Neural cell (in vitro differentiated cells): ENCODE results near the gene PEX3. TPM values are rescaled to one million over a fixed set of nuclear protein-coding genes. Genes with fewer than 3 reads are reported as not detected.

Experiments used
- H2AFZ ChIP-seq: fragments of 200-600, 300-800 bp; sonication (generic), shearing (Covaris generic); 2 replicates; pipeline ENCODE4 v1.6.0; 2014; ENCODE audit warnings: low read depth, mild to moderate bottlenecking, antibody characterized with exemption, low read length, moderate library complexity
- H3F3A ChIP-seq: fragments of 200-600 bp; shearing (Covaris generic); 2 replicates; pipeline ENCODE4 v1.6.1; 2016; ENCODE audit warnings: mild to moderate bottlenecking, moderate library complexity, mixed read lengths, antibody characterized with exemption, low read length; ENCODE audit not compliant: insufficient read depth, poor library complexity, severe bottlenecking
- H3K27ac ChIP-seq: fragments of 200-600, 300-800 bp; sonication (generic), shearing (Covaris generic); 2 replicates; pipeline ENCODE4 v1.5.1; 2014; ENCODE audit warnings: mild to moderate bottlenecking, low read length, moderate library complexity
- H3K27me3 ChIP-seq: fragments of 300-800, 200-600 bp; sonication (generic), shearing (Covaris generic); 2 replicates; pipeline ENCODE4 v1.6.0; 2014; ENCODE audit warnings: mild to moderate bottlenecking, low read depth, low read length, moderate library complexity; ENCODE audit not compliant: insufficient read depth
- H3K36me3 ChIP-seq: fragments of 300-800, 200-600 bp; sonication (generic), shearing (Covaris generic); 2 replicates; pipeline ENCODE4 v1.5.1; 2014; ENCODE audit warnings: mild to moderate bottlenecking, antibody characterized with exemption, low read length, moderate library complexity; ENCODE audit not compliant: insufficient read depth
- H3K4me2 ChIP-seq: fragments of 300-800, 200-600 bp; sonication (generic), shearing (Covaris generic); 2 replicates; pipeline ENCODE4 v1.6.0; 2014; ENCODE audit warnings: mild to moderate bottlenecking, low read length
- H3K4me3 ChIP-seq: fragments of 300-800, 200-600 bp; sonication (generic), shearing (Covaris generic); 2 replicates; pipeline ENCODE4 v1.5.1; 2014; ENCODE audit warnings: mild to moderate bottlenecking, low read length, moderate library complexity
- H3K79me2 ChIP-seq: fragments of 200-600 bp; shearing (Covaris generic); replicated peaks from 2 replicates; pipeline ENCODE4 v1.6.0; 2014; ENCODE audit warnings: mild to moderate bottlenecking, low read length, moderate library complexity; ENCODE audit not compliant: insufficient read depth
- H3K9ac ChIP-seq: fragments of 300-800, 200-600 bp; sonication (generic), shearing (Covaris generic); 2 replicates; pipeline ENCODE4 v1.6.1; 2016; ENCODE audit warnings: mild to moderate bottlenecking, low read length, mixed read lengths
- H3K9me2 ChIP-seq: fragments of 200-600 bp; shearing (Covaris generic); 2 replicates; pipeline ENCODE4 v1.6.1; 2016; ENCODE audit warnings: mild to moderate bottlenecking, low read length, mixed read lengths; ENCODE audit not compliant: insufficient read depth
- H3K9me3 ChIP-seq: fragments of 200-600, 300-800 bp; sonication (generic), shearing (Covaris generic); 2 replicates; pipeline ENCODE4 v1.6.1; 2016; ENCODE audit warnings: mild to moderate bottlenecking, mixed run types, low read length, moderate library complexity, mixed read lengths
- H4K20me1 ChIP-seq: fragments of 200-600 bp; shearing (Covaris generic); 2 replicates; pipeline ENCODE4 v1.6.1; 2016; ENCODE audit warnings: mild to moderate bottlenecking, mixed run types; ENCODE audit not compliant: insufficient read depth
- EP300 ChIP-seq: fragments of 450-650 bp; conservative IDR thresholded peaks from 2 replicates; pipeline ENCODE4 v1.6.1; 2014; ENCODE audit warnings: antibody characterized with exemption, mild to moderate bottlenecking, moderate library complexity; ENCODE audit not compliant: poor library complexity, severe bottlenecking
- EZH2 ChIP-seq: fragments of 200-600, 300-800 bp; shearing (Covaris generic), sonication (generic); IDR thresholded peaks from 2 replicates; pipeline ENCODE4 v1.6.1; 2014; ENCODE audit warnings: antibody characterized with exemption, low read length, borderline replicate concordance, mild to moderate bottlenecking; ENCODE audit not compliant: insufficient read depth, poor library complexity, severe bottlenecking
- MXI1 ChIP-seq: fragments of 450-650 bp; conservative IDR thresholded peaks from 2 replicates; pipeline ENCODE4 v1.6.1; 2014; ENCODE audit warnings: antibody characterized with exemption, mild to moderate bottlenecking; ENCODE audit not compliant: poor library complexity, severe bottlenecking
- POLR2AphosphoS5 ChIP-seq: IDR thresholded peaks from 2 replicates; pipeline ENCODE4 v1.6.1; 2012
- RAD21 ChIP-seq: fragments of 450-650 bp; conservative IDR thresholded peaks from 2 replicates; pipeline ENCODE4 v1.6.1; 2014; ENCODE audit warnings: antibody characterized with exemption, mild to moderate bottlenecking, moderate library complexity
- REST ChIP-seq: IDR thresholded peaks from 2 replicates; pipeline ENCODE4 v1.6.1; 2012; ENCODE audit warnings: borderline replicate concordance
- SMC3 ChIP-seq: fragments of 450-650 bp; conservative IDR thresholded peaks from 2 replicates; pipeline ENCODE4 v1.6.1; 2014; ENCODE audit warnings: antibody characterized with exemption, mild to moderate bottlenecking, moderate library complexity; ENCODE audit not compliant: poor library complexity
- TAF1 ChIP-seq: IDR thresholded peaks from 2 replicates; pipeline ENCODE4 v1.6.1; 2012; ENCODE audit warnings: low read depth
- polyA plus RNA-seq: library from polyadenylated mRNA; depleted of rRNA; stranded (reverse); fragments of >200 nt; gene quantifications from 2 replicates; pipeline ENCODE4 v1.2.3, GENCODE V29; 2014
- TF ChIP-seq, protein P1 (sequence below): fragments of 450-650 bp; IDR thresholded peaks from 2 replicates; pipeline ENCODE4 v1.5.1; 2014; ENCODE audit warnings: antibody characterized with exemption, mild to moderate bottlenecking, moderate library complexity; ENCODE audit not compliant: poor library complexity, severe bottlenecking

The PEX3 gene
- polyA plus RNA-seq, 1 donor from 2014 or later, result 37.9 TPM

DNA sequence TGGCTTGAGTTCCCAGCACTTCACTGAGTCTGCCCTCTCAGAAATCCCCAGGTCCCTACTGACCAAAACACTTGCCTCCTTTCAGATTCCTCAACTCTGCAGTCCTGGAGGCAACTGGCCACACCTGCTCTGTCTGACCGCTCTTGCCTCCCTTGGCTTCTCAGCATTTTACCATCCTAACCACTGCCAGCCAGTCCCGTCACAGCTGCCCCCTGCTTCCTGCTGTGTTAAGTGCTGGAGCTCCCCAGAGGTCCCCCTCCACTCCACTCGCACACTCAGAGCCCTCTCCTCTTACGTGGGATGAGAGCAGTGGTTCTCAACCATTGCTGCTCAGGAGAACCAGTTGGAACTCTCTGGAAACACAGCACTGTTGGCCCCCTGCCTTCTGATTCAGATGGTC lies 20.6 kb upstream of the PEX3 start:
- no peaks in the 10 kb centered on the region for H3K27me3 ChIP-seq
- H3K27ac ChIP-seq, result no peak overlapping the region
- H4K20me1 ChIP-seq, result no peaks in the 10 kb centered on the region
- no peak overlapping the region for H2AFZ ChIP-seq
- H3F3A ChIP-seq, result no peaks in the 10 kb centered on the region
- no peak overlapping the region for H3K4me3 ChIP-seq
- no peak for TF ChIP-seq MXI1
- TF ChIP-seq SMC3, result no peak
- TF ChIP-seq TAF1, result no peak
- TF ChIP-seq, protein P1, sequence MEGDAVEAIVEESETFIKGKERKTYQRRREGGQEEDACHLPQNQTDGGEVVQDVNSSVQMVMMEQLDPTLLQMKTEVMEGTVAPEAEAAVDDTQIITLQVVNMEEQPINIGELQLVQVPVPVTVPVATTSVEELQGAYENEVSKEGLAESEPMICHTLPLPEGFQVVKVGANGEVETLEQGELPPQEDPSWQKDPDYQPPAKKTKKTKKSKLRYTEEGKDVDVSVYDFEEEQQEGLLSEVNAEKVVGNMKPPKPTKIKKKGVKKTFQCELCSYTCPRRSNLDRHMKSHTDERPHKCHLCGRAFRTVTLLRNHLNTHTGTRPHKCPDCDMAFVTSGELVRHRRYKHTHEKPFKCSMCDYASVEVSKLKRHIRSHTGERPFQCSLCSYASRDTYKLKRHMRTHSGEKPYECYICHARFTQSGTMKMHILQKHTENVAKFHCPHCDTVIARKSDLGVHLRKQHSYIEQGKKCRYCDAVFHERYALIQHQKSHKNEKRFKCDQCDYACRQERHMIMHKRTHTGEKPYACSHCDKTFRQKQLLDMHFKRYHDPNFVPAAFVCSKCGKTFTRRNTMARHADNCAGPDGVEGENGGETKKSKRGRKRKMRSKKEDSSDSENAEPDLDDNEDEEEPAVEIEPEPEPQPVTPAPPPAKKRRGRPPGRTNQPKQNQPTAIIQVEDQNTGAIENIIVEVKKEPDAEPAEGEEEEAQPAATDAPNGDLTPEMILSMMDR, result no peak
- no peak for TF ChIP-seq EZH2
- no peak for TF ChIP-seq EP300
- TF ChIP-seq POLR2AphosphoS5, result no peak
- TF ChIP-seq REST, result no peak
- TF ChIP-seq RAD21, result no peak
- no peak overlapping the region for H3K4me2 ChIP-seq
- no peaks in the 10 kb centered on the region for H3K36me3 ChIP-seq
- no peaks in the 10 kb centered on the region for H3K9me3 ChIP-seq
- no peaks in the 10 kb centered on the region for H3K9me2 ChIP-seq
- no peak overlapping the region for H3K9ac ChIP-seq
- no peaks in the 10 kb centered on the region for H3K79me2 ChIP-seq

GRCh38 chr6:143431226-143431625 lies 19.4 kb upstream of the PEX3 start:
- Histone ChIP-seq H3K4me2 (no peak overlapping the region), H2AFZ (no peak overlapping the region), H3K9ac (no peak overlapping the region), H3K27me3 (no peaks in the 10 kb centered on the region), H4K20me1 (no peaks in the 10 kb centered on the region), H3K9me3 (no peaks in the 10 kb centered on the region), H3K79me2 (no peaks in the 10 kb centered on the region), H3K4me3 (no peak overlapping the region), H3F3A (no peaks in the 10 kb centered on the region), H3K9me2 (no peaks in the 10 kb centered on the region), H3K36me3 (no peaks in the 10 kb centered on the region), H3K27ac (no peak overlapping the region)
- TF ChIP-seq, protein P1, result no peak
- no peak for TF ChIP-seq MXI1
- no peak for TF ChIP-seq EZH2
- TF ChIP-seq REST, result no peak
- TF ChIP-seq EP300, result no peak
- no peak for TF ChIP-seq SMC3
- TF ChIP-seq POLR2AphosphoS5, result no peak
- no peak for TF ChIP-seq TAF1
- no peak for TF ChIP-seq RAD21
